ENCODE data around the gene AP1G1.
A peak's percentile ranks its signal among the peaks of the same experiment; 100 is the strongest.

Gene AP1G1

GRCh38 chr16:71726476-71727315, 81.9 kb downstream of the AP1G1 start:
- TF ChIP-seq CTCF (IDR thresholded peaks at IDR 0.05; ENCODE audit: low read depth, low read length) = no peak

GRCh38 chr16:71724320-71724751, 84.3 kb downstream of the AP1G1 start, which contains the start of gene PHLPP2:
Gene PHLPP2, minus strand, starts transcription at chr16:71724701. Its CDS starts 9,906 bp downstream, at chr16:71714795.
- TF ChIP-seq CTCF (IDR thresholded peaks at IDR 0.05; ENCODE audit: low read depth, low read length) = no peak
- peaks cover 5% of the 10 kb centered on the region; the same call in 1 of the 2 replicates for H3K36me3 ChIP-seq
- H3K9me3 ChIP-seq (ENCODE audit: severe bottlenecking) = no peaks in the 10 kb centered on the region
- DNase-seq = no peak
- H3K4me3 ChIP-seq (ENCODE audit: low read depth, low read length) = peak within 1 kb of the TSS; percentile 87
- H3K27me3 ChIP-seq (ENCODE audit: insufficient read depth, low read depth, severe bottlenecking) = no peaks in the 10 kb centered on the region
- peak within 1 kb of the TSS; percentile 93 for H3K27ac ChIP-seq

More at GRCh38 chr16:71726476-71727315, 81.9 kb downstream of the AP1G1 start:
- H3K36me3 ChIP-seq = peaks cover 2% of the 10 kb centered on the region
- no peaks in the 10 kb centered on the region for H3K9me3 ChIP-seq (ENCODE audit: severe bottlenecking)
- DNase-seq = no peak
- H3K4me3 ChIP-seq (ENCODE audit: low read depth, low read length) = no peak overlapping the region
- no peaks in the 10 kb centered on the region for H3K27me3 ChIP-seq (ENCODE audit: insufficient read depth, low read depth, severe bottlenecking)
- H3K27ac ChIP-seq = no peak overlapping the region

GRCh38 chr16:71723537-71724319, 84.9 kb downstream of the AP1G1 start:
- TF ChIP-seq CTCF (IDR thresholded peaks at IDR 0.05; ENCODE audit: low read depth, low read length) = no peak
- peak; percentile 78 for DNase-seq
- peak overlapping the region; percentile 87 for H3K4me3 ChIP-seq (ENCODE audit: low read depth, low read length)
- H3K27me3 ChIP-seq (ENCODE audit: insufficient read depth, low read depth, severe bottlenecking) = no peaks in the 10 kb centered on the region
- H3K9me3 ChIP-seq (ENCODE audit: severe bottlenecking) = no peaks in the 10 kb centered on the region
- peak overlapping the region; percentile 93 for H3K27ac ChIP-seq
- H3K36me3 ChIP-seq = peaks cover 6% of the 10 kb centered on the region

GRCh38 chr16:71722801-71723536, 85.7 kb downstream of the AP1G1 start:
- DNase-seq = peak; percentile 78
- H3K36me3 ChIP-seq = peaks cover 7% of the 10 kb centered on the region
- TF ChIP-seq CTCF (IDR thresholded peaks at IDR 0.05; ENCODE audit: low read depth, low read length) = no peak
- H3K27ac ChIP-seq = peak overlapping the region; percentile 93
- H3K4me3 ChIP-seq (ENCODE audit: low read depth, low read length) = peak overlapping the region; percentile 87
- H3K27me3 ChIP-seq (ENCODE audit: insufficient read depth, low read depth, severe bottlenecking) = no peaks in the 10 kb centered on the region
- H3K9me3 ChIP-seq (ENCODE audit: severe bottlenecking) = no peaks in the 10 kb centered on the region

- TF ChIP-seq CTCF (IDR thresholded peaks at IDR 0.05; ENCODE audit: low read depth, low read length) = no peak
- no peak for DNase-seq
- H3K27me3 ChIP-seq (ENCODE audit: insufficient read depth, low read depth, severe bottlenecking) = no peaks in the 10 kb centered on the region
- H3K27ac ChIP-seq = no peak overlapping the region
- no peaks in the 10 kb centered on the region for H3K9me3 ChIP-seq (ENCODE audit: severe bottlenecking)
- no peak overlapping the region for H3K4me3 ChIP-seq (ENCODE audit: low read depth, low read length)
- H3K36me3 ChIP-seq = peaks cover 7% of the 10 kb centered on the region
These were observed 87.4 kb downstream of the AP1G1 start for GRCh38 chr16:71721066-71721740.

All from WERI-Rb-1 (cell line).